SHP77 treated with DMSO at 0.1 percent for 48 hours (cell line): Measurements from ENCODE around the gene CENPQ.
"Not testable (repeated sequence)": the region's sequence is repeated elsewhere in the genome, so short reads cannot be mapped to it uniquely, and the experiment has no call there.

Source experiments
- DNase-seq: peaks from one replicate; lab custom pipeline; 2025; lab: John Stamatoyannopoulos, UW

The CENPQ gene, protein sequence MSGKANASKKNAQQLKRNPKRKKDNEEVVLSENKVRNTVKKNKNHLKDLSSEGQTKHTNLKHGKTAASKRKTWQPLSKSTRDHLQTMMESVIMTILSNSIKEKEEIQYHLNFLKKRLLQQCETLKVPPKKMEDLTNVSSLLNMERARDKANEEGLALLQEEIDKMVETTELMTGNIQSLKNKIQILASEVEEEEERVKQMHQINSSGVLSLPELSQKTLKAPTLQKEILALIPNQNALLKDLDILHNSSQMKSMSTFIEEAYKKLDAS

GRCh38 chr6:49462927-49463611 is at the start of gene CENPQ, which contains the start of gene MMUT:
Gene CENPQ, plus strand, starts transcription at chr6:49463370. Its CDS starts 6,807 bp downstream, at chr6:49470177.
Gene MMUT, minus strand, starts transcription at chr6:49463253. Its CDS starts 3,787 bp downstream, at chr6:49459466.
- DNase-seq = peak; percentile 81

DNA sequence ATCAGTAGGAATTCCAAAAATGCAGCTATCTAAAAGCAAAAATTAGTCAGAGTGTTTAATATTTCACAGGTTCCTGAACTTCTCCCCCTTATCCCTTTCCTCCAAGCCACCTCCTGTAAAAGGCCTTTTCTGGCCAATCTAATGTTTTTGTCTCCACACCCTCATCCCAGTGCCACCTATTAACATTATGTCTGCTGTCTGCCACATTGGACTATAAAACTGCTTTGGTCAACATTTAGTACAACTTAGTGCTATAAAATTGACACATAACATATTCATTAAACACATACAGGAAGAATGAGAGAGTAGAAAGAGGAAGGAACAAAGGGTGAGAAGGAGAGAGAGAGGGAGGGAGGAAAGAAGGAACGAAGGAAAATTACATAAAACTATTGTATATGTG is 47.8 kb upstream of the CENPQ start:
- no peak for DNase-seq

GRCh38 chr6:49416195-49416594 is 47.0 kb upstream of the CENPQ start:
- DNase-seq = no peak

- DNase-seq = no peak
Observed at GRCh38 chr6:49423817-49424216, 39.4 kb upstream of the CENPQ start.

DNA sequence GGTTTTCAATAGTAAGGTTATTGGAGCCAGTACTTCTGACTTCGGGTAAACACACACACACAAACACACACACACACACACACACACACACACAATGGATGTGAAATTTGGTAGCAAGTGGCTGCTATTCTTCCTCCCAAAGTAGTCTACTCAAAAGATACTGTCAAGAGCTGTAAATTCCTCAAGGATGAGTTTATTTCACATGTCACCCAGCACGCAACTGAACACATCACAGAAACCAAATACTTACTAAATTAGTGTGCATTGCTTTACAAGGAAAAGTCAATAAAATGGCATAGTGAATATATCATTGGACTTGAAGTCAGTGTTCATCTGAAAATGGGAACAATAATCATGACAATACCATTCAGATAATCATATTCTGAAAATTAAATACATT is 33.0 kb upstream of the CENPQ start:
- DNase-seq = no peak

GRCh38 chr6:49430866-49431265 is 32.3 kb upstream of the CENPQ start:
- DNase-seq = no peak

DNA sequence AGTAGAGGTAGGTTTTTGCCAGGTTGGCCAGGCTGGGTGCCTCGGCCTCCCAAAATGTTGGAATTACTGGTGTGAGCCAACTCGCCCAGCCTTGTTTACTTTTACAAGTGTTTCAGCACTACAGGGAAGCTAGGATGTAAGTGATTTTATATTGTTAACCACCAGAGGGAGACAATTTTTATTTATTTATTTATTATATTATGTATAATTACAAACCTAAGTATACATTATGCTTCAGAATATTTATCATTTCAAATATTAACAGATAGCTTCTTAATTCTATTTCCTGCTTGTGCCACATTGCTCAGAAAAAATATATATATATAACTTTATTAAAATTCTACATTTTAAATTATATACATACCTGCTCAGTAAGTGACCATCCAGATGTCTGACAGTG is 9.9 kb upstream of the CENPQ start:
- no peak for DNase-seq

GRCh38 chr6:49454787-49455709 is 8.1 kb upstream of the CENPQ start:
- no peak for DNase-seq

- DNase-seq = no peak
Observed at GRCh38 chr6:49457771-49458170, 5.4 kb upstream of the CENPQ start.

- DNase-seq = no peak
Observed at GRCh38 chr6:49462071-49462470, 1.1 kb upstream of the CENPQ start.

DNA sequence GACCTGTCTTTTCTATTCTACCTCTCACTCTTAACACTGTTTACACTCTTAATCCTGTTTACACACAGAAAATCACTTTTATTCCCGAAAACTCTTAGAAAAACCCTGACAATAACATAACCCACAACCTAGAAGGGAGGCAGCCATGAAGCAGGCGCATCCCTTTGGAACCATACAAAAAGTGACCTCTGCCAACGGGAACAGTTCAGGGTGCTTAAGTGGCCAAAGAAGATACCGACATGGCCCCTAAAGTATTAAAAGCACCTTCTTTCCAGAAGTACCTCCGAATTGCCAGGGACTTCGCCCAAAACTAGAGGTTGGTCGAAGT is 607 bp upstream of the CENPQ start:
- DNase-seq = no peak

- DNase-seq = no peak
Observed at GRCh38 chr6:49463612-49463967, 420 bp downstream of the CENPQ start.

DNA sequence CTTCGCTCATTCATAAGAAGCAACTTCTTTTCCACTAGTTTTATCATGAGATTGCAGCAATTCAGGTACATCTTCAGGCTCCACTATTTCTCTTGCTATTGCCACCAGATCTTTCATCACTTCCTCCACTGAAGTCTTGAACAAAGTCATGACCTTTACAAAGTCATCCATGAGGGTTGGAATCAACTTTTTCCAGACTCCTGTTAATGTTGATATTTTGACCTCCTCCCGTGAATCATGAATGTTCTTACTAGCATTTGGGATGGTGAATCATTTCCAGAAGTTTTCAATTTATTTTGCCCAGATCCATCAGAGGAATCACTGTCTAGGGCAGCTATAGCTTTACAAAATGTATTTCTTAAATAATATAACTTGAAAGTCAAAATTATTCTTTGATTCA is 1.5 kb downstream of the CENPQ start:
- no peak for DNase-seq

GRCh38 chr6:49468042-49468441 is 4.9 kb downstream of the CENPQ start:
- no peak for DNase-seq

- not testable (repeated sequence) for DNase-seq
Observed at GRCh38 chr6:49476564-49476963, 13.4 kb downstream of the CENPQ start.

GRCh38 chr6:49479308-49479970 is 16.3 kb downstream of the CENPQ start:
- no peak for DNase-seq

DNA sequence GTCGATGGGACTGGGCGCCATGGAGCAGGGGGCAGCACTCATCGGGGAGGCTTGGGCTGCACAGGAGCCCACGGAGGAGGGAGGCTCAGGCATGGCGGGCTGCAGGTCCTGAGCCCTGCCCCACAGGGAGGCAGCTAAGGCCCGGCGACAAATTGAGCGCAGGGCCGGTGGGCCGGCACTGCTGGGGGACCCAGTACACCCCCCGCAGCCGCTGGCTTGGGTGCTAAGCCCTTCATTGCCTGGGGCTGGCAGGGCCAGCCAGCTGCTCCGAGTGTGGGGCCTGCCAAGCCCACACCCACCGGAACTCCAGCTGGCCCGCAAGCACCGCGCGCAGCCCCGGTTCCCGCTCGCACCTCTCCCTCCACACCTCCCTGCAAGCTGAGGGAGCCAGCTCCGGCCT is 18.7 kb downstream of the CENPQ start:
- not testable (repeated sequence) for DNase-seq

DNA sequence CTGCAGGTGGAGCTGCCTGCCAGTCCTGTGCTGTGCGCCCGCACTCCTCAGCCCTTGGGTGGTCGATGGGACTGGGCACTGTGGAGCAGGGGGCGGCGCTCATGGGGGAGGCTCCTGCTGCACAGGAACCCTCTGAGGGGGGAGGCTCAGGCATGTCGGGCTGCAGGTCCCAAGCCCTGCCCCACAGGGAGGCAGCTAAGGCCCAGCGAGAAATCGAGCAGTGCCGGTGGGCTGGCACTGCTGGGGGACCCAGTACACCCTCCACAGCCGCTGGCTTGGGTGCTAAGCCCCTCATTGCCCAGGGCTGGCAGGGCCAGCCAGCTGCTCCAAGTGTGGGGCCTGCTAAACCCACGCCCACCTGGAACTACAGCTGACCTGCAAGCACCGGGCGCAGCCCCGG is 20.2 kb downstream of the CENPQ start:
- DNase-seq = not testable (repeated sequence)

DNA sequence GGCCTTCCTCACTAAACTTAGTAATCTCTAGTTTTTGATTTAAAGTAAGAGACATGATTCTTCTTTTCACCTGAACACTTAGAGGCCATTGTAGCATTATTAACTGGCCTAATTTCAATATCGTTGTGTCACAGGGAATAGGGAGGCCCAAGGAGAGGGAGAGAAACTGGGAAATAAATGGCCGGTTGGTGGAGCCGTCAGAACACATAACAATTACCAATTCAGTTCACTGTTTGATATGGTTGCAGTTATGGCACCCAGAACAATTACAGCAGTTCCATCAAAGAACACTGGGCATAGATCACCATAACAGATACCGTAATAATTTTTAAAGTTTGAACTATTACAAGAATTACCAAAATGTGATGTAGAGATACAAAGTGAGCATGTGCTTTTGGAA is 27.5 kb downstream of the CENPQ start:
- DNase-seq = no peak

- peak; percentile 10 for DNase-seq
Observed at GRCh38 chr6:49497304-49497703, 34.1 kb downstream of the CENPQ start.

DNA sequence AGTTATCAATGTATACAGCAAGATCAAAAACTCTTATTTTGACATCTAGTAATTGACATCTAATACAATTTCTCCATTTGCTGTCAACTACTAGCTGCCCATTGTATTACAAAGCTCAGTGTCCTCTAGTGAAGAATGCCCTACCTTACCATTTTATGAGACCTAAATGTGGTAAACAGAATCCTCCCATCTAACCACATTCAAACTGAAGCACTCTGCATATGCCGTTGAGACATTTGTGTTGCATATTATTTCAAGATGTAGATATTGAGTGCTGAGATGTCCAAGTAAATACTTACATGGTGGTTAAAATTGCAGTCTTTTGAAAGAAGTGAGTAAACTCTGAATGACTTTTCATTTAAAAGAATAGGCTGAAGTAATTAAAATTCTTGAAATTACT is 36.0 kb downstream of the CENPQ start:
- DNase-seq = no peak

GRCh38 chr6:49499623-49500022 is 36.5 kb downstream of the CENPQ start, which contains the start of gene GLYATL3:
Gene GLYATL3, plus strand, starts transcription at chr6:49499923. Its CDS starts 12,068 bp downstream, at chr6:49511991.
- no peak for DNase-seq
